Measurements from ENCODE around the gene MEIOB.

MEIOB gene

DNA sequence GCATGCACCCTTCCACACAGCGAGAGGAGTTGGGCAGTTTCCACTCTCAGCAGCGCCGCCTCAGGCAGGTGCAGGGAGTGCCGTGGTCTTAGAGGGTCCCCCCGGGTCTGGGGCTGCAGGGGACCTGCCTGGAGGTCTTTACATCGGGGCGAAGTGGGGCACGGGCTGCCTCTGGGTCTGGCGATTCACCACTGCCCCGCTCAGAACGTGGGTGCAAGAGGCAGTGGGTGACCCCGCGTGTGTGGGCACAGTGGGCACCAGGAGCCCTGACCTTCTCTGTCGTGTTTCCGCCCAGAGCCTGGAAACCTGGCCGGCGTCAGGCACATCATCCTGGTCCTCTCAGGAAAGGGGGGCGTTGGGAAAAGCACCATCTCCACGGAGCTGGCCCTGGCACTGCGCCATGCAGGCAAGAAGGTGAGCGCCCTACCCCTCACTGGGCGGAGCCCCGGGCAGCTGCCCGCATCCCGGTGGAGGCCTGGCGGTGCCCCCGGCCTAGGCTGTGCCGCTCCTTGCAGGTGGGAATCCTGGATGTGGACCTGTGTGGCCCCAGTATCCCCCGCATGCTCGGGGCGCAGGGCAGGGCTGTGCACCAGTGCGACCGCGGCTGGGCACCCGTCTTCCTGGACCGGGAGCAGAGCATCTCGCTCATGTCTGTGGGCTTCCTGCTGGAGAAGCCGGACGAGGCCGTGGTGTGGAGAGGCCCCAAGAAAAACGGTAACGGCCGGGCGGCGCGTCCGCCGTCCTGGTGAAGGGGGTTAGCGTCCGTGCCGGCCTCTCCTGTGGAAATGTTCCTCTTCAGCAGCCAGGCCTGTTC is 85.5 kb downstream of the MEIOB start:
- no peak for DNase-seq (ENCODE audit: low read depth)

DNA sequence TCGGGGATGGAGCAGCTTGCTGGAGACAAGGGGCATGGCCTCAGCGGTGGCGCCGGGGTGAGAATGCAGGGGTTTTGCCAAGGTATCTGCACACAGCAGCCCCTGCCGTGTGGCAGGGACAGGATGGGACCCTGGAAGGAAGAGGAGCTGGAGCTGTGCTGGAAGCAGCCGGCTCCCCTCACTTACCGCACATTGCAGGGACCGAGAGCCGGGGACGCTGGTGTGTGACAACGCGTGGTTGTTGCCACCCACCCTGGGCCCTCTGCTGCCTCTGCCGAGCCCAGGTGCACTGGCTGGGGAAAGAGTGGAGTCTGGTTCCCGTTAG is 86.2 kb downstream of the MEIOB start:
- DNase-seq (ENCODE audit: low read depth) = no peak

DNA sequence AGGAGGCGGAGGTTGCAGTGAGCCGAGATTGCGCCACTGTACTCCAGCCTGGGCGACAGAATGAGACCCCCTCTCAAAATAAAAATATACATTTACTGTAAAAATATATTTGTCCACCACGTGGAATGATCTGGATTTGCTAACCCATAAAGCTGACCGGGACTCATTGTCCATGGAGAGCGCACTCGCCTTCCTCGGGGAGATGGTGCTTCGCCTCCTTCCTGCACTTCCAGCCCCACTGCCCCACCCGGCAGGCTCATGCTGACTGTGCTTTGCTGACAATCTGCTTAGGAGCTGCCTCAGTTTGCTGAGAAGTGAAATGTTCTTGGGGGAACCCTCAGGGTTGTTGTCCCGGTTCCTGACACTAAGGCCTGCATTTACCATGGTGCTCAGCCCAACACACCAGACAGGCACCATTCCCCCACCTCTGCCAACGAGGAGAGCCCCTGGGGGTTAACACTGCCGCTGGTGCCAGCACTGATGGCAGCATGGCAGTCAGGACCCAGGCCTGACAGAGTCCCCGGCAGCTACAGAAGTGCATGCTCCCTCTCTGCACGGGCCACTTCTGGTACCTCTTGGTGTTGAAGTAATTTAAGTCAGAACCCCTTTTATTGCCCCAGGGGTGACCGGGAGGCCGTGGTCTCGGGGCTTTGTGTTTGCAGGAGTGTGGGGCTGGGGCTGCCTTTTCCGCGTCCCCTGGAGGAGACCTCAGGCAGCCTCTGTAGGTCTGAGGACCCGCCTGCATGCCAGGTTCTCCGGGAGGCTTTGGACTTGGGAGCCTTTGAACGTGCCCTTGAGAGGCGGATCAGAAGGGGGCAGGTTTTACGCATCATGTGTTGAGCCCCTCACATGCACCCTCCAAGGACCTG is 86.8 kb downstream of the MEIOB start:
- no peak for DNase-seq (ENCODE audit: low read depth)
